Astrocyte (in vitro differentiated cells and primary cell): Measurements from ENCODE around the gene AARS2.
"Not testable (repeated sequence)": the region's sequence is repeated elsewhere in the genome, so short reads cannot be mapped to it uniquely, and the experiment has no call there.

ENCODE experiments used
- CTCF ChIP-seq: IDR thresholded peaks from 2 replicates; pipeline ENCODE4 v1.5.1; 2011; ENCODE audit warnings: low read depth, mild to moderate bottlenecking, inconsistent platforms, low read length, moderate library complexity; ENCODE audit not compliant: insufficient read depth
- EZH2 ChIP-seq: IDR thresholded peaks from 2 replicates; pipeline ENCODE4 v1.6.1; 2012; ENCODE audit warnings: mild to moderate bottlenecking, low read length, inconsistent platforms; ENCODE audit not compliant: insufficient read depth

DNA sequence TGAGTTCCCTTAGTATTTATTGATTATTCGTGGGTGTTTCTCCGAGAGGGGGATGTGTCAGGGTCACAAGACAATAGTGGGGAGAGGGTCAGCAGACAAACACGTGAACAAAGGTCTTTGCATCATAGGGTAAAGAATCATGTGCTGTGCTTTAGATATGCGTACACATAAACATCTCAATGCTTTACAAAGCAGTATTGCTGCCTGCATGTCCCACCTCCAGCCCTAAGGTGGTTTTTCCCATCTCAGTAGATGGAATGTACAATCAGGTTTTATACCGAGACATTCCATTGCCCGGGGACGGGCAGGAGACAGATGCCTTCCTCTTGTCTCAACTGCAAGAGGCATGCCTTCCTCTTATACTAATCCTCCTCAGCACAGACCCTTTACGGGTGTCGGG lies 15.1 kb upstream of the AARS2 start:
- not testable (repeated sequence) for TF ChIP-seq CTCF, EZH2
